AG20443 (cell line): ENCODE data around the gene MECR.
A peak's percentile ranks its signal among the peaks of the same experiment; 100 is the strongest.

Experiments
- DNase-seq: peaks from one replicate; pipeline ENCODE4 v3.0.0; 2012; ENCODE audit warnings: low spot score, mixed read lengths

The MECR gene

GRCh38 chr1:29230553-29231378 is at the start of gene MECR:
TSS of gene MECR (minus strand) at chr1:29230934. CDS start at chr1:29230906, 28 bp downstream.
- DNase-seq = peak; percentile 99

GRCh38 chr1:29279951-29280391 is 49.2 kb upstream of the MECR start:
- no peak for DNase-seq

GRCh38 chr1:29279406-29279805 is 48.7 kb upstream of the MECR start:
- no peak for DNase-seq

DNA sequence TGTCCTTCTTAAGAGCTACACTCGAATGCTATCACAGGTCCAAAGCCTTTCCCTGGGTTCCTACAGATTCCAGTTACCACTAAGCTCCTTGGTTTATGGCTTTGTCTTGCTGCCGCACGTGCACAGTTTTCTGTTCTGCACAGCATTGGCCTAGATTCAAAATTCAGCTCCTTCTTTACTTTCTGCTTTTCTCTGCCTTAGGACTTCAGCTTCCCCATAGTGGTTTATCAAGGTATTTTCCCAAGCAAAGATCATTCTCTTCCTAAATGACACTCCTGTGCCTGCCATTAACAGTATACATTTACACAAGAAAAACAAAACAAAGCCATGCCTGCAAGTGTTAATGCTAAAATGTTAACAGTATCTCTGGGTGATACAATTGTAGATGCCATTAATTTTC is 47.4 kb upstream of the MECR start:
- no peak for DNase-seq

- DNase-seq = no peak
Measured at GRCh38 chr1:29275435-29275834, 44.7 kb upstream of the MECR start.

DNA sequence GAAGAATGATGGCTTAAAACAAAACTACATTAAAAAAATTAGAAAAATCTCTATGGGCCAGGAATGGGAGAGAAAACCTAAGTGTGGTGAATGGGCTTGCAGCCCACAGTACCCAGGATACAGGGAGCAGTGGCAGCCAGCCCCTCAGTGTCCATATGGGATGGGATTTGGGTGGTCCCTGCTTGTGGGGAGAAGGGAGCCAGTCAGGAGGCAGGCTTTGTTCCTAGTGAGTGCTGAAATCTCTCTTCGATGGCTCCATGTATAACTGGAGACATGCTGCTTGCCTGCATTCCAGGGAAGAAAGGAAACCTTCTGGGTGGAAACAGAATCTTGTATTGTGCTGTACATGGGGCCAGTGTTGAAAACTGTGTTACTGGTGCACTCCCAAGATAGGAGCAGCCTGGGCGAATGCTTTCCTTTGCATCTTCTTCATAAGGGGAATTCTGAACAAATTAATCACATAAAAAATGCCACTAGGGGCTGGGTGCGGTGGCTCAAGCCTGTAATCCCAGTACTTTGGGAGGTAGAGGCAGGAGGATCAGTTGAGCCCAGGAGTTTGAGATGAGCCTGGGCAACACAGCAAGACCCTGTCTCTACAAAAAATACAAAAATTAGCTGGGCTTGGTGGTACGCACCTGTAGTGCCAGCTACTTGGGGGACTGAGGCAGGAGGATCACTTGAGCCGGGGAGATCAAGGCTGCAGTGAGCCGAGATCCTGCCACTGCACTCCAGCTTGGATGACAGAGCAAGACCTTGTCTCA is 41.6 kb upstream of the MECR start:
- DNase-seq = no peak

DNA sequence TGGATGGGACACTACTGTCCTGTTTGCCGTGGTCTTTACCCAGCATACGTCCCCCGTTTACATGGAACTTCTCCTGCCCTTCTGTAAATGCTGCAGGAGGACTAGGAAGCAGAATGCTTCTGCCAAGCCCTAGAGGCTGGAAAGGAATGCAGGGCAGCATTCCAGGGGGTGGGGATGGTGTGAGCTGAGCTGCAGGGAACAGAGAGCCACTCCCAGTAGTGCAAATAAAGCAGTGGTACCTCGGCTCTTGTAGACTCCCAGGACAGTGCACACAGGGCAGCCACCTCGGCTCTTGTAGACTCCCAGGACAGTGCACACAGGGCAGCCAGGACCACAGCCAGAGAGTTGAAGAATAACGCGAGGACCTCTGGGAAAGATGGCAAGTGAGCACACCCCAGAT is 41.0 kb upstream of the MECR start:
- DNase-seq = peak; percentile 91

DNA sequence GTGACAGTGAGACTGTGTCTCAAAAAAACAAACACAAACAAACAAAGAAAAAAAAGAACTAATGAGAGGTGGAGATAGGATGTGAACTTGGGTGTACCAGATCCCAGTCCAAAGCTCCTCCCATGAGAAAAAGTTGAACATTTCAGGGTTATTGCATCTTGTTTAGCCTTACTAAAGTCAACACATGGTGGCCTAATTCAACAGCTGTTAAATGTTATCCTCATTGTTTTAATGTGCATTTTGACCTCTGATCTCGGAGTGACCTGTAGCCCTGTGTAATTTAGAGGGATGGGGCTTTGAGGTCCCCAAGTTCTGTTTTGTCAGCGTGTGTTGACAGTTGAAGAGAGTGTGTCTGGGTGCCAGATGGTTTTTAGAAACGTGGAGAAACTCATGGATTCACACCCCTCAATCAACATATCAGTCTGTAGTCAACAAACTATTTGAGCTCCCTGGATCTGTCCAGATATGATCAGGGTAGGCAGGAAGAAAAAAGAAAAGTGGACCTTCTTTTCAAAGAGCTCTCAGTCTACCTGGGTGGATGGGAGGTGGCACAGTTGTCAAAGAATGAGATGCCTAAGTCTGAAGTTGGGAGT is 40.3 kb upstream of the MECR start:
- DNase-seq = no peak

DNA sequence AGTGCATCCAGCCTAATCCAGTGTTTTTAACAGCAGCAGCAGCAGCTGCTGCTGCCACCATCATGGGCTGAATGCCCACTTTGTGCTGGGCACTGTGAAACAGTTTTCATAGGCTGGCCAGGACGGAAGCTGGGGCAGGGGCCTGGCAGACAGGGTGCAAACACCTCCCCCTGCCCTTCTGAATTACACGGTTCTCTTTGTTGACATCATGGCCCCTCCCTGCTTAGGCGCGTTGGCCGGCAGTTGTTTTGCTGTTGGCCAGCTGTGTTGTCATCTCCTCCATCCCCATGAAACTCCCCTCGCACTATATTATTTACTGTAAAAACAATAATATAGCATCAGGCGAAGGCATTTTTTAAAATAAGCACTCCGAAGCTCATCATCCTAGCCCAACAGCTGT is 38.6 kb upstream of the MECR start:
- DNase-seq = no peak

DNA sequence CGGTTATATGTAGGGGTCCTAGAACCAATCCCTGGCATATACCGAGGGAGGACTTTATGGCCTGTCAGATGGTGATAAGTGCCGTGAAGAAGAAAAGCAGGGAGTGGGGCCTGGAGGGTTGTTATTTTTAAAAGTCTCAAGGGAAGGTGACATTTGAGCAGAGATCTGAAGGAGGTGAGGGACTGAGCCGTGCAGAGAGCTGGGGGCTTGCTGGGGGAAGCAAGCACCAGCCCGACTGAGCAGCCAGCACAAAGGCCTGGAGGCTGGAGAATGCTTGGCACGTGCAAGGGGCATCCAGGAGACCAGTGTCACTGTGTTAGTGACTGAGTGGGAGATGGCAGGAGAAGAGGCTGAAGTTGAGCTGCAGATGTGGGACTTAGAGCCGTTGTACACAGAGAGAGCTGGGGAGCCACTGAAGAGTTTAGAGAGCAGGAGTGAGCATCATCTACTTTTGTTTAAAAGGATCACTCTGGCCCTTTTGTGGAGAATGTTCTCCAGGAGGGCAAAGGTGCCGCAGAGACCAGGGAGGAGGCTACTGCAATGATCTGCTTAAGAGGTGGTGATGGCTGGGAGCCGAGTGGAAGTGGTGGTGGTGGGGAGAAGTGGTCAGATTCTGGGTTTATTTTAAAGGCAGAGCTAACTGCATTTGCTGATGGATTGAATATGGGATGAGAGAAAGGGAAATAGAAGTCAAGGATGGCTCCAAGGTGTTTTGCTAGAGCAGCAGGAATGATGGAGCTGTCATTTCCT is 36.8 kb upstream of the MECR start:
- no peak for DNase-seq

GRCh38 chr1:29266912-29267311 is 36.2 kb upstream of the MECR start:
- no peak for DNase-seq

DNA sequence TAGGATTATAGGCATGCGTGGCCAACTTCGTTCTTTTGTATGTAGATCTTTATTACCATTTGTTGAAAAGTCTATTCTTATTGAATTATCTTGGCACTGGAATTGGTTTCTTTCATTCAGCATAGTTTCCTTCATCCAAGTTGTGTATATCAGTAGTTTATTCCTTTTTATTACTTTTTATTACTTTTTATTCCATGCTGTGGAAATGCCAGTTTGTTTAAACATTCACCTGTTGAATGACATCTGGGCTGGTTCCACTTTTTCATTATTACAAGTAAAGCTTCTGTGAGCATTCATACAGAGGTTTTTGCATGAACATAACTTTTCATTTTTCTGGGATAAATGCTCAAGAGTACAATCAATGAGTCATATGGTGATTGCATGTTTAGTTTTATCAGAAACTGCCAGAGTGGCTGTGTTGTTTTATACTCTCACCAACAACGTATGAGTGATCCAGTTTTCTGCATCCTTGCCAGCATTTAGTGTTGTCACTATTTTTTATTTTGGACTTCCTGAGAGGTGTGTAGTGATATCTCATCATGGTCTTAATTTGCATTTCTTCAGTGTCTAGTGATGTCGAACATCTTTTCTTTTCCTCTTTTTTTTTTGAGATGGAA is 34.1 kb upstream of the MECR start:
- peak; percentile 48 for DNase-seq

DNA sequence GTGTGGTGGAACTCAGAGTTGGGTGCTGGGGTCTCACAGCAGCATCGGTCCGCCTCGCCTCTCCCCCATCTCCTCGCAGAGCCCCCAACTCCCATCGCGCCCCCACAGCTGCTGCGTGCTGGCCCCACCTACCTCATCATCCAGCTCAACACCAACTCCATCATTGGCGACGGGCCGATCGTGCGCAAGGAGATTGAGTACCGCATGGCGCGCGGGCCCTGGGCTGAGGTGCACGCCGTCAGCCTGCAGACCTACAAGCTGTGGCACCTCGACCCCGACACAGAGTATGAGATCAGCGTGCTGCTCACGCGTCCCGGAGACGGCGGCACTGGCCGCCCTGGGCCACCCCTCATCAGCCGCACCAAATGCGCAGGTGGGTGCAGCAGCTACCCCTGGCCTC is 29.8 kb upstream of the MECR start:
- DNase-seq = no peak

GRCh38 chr1:29259802-29260441 is 29.2 kb upstream of the MECR start:
- DNase-seq = peak; percentile 90

- peak; percentile 38 for DNase-seq
Measured at GRCh38 chr1:29258976-29259801, 28.5 kb upstream of the MECR start.

- no peak for DNase-seq
Measured at GRCh38 chr1:29258189-29258975, 27.6 kb upstream of the MECR start.

- DNase-seq = no peak
Measured at GRCh38 chr1:29256979-29257804, 26.5 kb upstream of the MECR start.

DNA sequence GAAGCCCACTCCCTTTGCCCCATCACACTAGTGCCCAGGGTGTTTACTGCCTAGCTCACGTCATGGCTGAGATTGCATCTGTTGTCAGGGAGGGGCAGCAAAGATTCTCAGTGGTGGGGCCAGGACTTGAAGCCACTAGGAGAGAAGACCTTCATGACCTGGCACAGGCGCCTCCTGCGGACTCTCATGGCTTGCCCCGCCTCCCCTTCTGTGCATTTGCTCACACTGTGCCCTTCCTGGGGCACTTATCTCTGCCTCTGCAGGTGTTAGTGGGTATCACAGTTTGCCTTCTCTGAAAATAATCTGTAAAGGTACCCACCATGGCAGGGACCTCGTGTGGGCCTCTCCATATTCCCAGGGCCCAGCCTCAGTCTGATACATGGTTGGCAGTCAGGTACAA is 25.7 kb upstream of the MECR start:
- DNase-seq = no peak
